Measurements from ENCODE around the gene PCDHGA6. TPM values are rescaled to one million over a fixed set of nuclear protein-coding genes. Genes with fewer than 3 reads are reported as not detected.

Gene PCDHGA6
- total RNA-seq, 4 donors from 2014 or later = 5.6 to 7.3 (median 5.8) TPM

GRCh38 chr5:141427783-141428426, 54.2 kb downstream of the PCDHGA6 start:
- no peak for DNase-seq
- H3K9me3 ChIP-seq = no peaks in the 10 kb centered on the region
- no peak overlapping the region for H3K27ac ChIP-seq
- TF ChIP-seq CTCF (IDR thresholded peaks at IDR 0.05) (no peak), POLR2A (IDR thresholded peaks at IDR 0.05) (no peak)
- no peak overlapping the region for H3K4me3 ChIP-seq (replicated peaks in 1 of 3)
- no peaks in the 10 kb centered on the region for H3K27me3 ChIP-seq
- H3K36me3 ChIP-seq = no peaks in the 10 kb centered on the region
- intact Hi-C loops (cut with DNase I) = no loop called here
- H3K4me1 ChIP-seq = no peaks in the 10 kb centered on the region
- WGBS, 2 donors = 47 to 52% methylated on average over 26 to 31 of the region's 53 CpGs

Other genes with a start within 250 kb of the PCDHGA6 start
- 10 to 100 TPM in 2 of 4 donors, 1 to 10 TPM in 2; 7.1 to 21.4 (median 11.1) TPM for gene PCDHB5, start 238.7 kb upstream of the PCDHGA6 start, total RNA-seq
- gene PCDHB6, start 223.8 kb upstream of the PCDHGA6 start, total RNA-seq = 1 to 10 TPM in 2 of 4 donors, under 1 TPM in 2; 0.13 to 2.4 (median 0.71) TPM
- gene PCDHB7, start 201.2 kb upstream of the PCDHGA6 start, total RNA-seq = 1 to 10 TPM in 3 of 4 donors, under 1 TPM in 1; 0.67 to 2.8 (median 2.1) TPM
- 1 to 10 TPM in 3 of 4 donors, under 1 TPM in 1; 0.67 to 2.6 (median 1.8) TPM for gene PCDHB8, start 196.1 kb upstream of the PCDHGA6 start, total RNA-seq
- 1 to 10 TPM; 3.5 to 4.8 (median 4.1) TPM for gene PCDHB16, start 191.5 kb upstream of the PCDHGA6 start, total RNA-seq
- gene PCDHB9, start 186.7 kb upstream of the PCDHGA6 start, total RNA-seq = 1 to 10 TPM; 2.0 to 3.9 (median 3.0) TPM
- 1 to 10 TPM; 1.6 to 3.1 (median 2.4) TPM for gene PCDHB10, start 181.5 kb upstream of the PCDHGA6 start, total RNA-seq
- 1 to 10 TPM; 2.0 to 3.4 (median 2.5) TPM for gene PCDHB11, start 174.3 kb upstream of the PCDHGA6 start, total RNA-seq
- gene PCDHB12, start 165.2 kb upstream of the PCDHGA6 start, total RNA-seq = 1 to 10 TPM; 1.1 to 3.6 (median 2.4) TPM
- 1 to 10 TPM; 4.0 to 7.2 (median 5.2) TPM for gene PCDHB13, start 160.0 kb upstream of the PCDHGA6 start, total RNA-seq
- 1 to 10 TPM; 3.5 to 6.5 (median 4.0) TPM for gene PCDHB14, start 150.5 kb upstream of the PCDHGA6 start, total RNA-seq
- gene PCDHB15, start 128.5 kb upstream of the PCDHGA6 start, total RNA-seq = 1 to 10 TPM; 3.8 to 6.8 (median 5.5) TPM
- gene SLC25A2, start 69.8 kb upstream of the PCDHGA6 start, total RNA-seq = 1 to 10 TPM in 2 of 4 donors, not detected in 2; 1.6 to 4.5 TPM
- gene TAF7, start 53.1 kb upstream of the PCDHGA6 start, total RNA-seq = 10 to 100 TPM; 48.0 to 72.6 (median 60.9) TPM
- gene PCDHGA1, start 43.4 kb upstream of the PCDHGA6 start, total RNA-seq = 1 to 10 TPM in 2 of 4 donors, under 1 TPM in 2; 0.40 to 1.3 (median 0.87) TPM
- gene PCDHGA2, start 35.1 kb upstream of the PCDHGA6 start, total RNA-seq = 1 to 10 TPM; 4.3 to 6.4 (median 5.6) TPM
- gene PCDHGA3, start 30.1 kb upstream of the PCDHGA6 start, total RNA-seq = 1 to 10 TPM; 3.0 to 4.7 (median 4.1) TPM
- 1 to 10 TPM; 3.9 to 7.5 (median 6.0) TPM for gene PCDHGB1, start 23.8 kb upstream of the PCDHGA6 start, total RNA-seq
- 1 to 10 TPM; 3.5 to 7.7 (median 4.4) TPM for gene PCDHGA4, start 18.9 kb upstream of the PCDHGA6 start, total RNA-seq
- 1 to 10 TPM; 4.4 to 7.6 (median 6.6) TPM for gene PCDHGB2, start 13.9 kb upstream of the PCDHGA6 start, total RNA-seq
- 1 to 10 TPM; 3.5 to 5.3 (median 4.2) TPM for gene PCDHGA5, start 9.7 kb upstream of the PCDHGA6 start, total RNA-seq
- 1 to 10 TPM; 5.1 to 9.2 (median 5.8) TPM for gene PCDHGB3, start 3.6 kb upstream of the PCDHGA6 start, total RNA-seq
- 1 to 10 TPM; 5.1 to 9.8 (median 7.8) TPM for gene PCDHGA7, start 8.9 kb downstream of the PCDHGA6 start, total RNA-seq
- gene PCDHGB4, start 13.8 kb downstream of the PCDHGA6 start, total RNA-seq = 10 to 100 TPM; 10.4 to 12.5 (median 10.4) TPM
- 1 to 10 TPM; 2.9 to 5.8 (median 4.7) TPM for gene PCDHGA8, start 18.7 kb downstream of the PCDHGA6 start, total RNA-seq
- 10 to 100 TPM; 17.2 to 22.6 (median 20.2) TPM for gene PCDHGB5, start 24.1 kb downstream of the PCDHGA6 start, total RNA-seq
- gene PCDHGA9, start 28.9 kb downstream of the PCDHGA6 start, total RNA-seq = 10 to 100 TPM in 3 of 4 donors, 1 to 10 TPM in 1; 9.7 to 12.1 (median 11.0) TPM
- gene PCDHGB6, start 34.1 kb downstream of the PCDHGA6 start, total RNA-seq = 10 to 100 TPM in 3 of 4 donors, 1 to 10 TPM in 1; 9.5 to 11.4 (median 10.9) TPM
- 10 to 100 TPM in 1 of 4 donors, 1 to 10 TPM in 3; 8.7 to 17.1 (median 9.3) TPM for gene PCDHGA10, start 39.1 kb downstream of the PCDHGA6 start, total RNA-seq
- gene PCDHGB7, start 43.8 kb downstream of the PCDHGA6 start, total RNA-seq = 10 to 100 TPM in 3 of 4 donors, 1 to 10 TPM in 1; 9.5 to 19.7 (median 11.3) TPM
- 1 to 10 TPM; 8.0 to 9.5 (median 8.2) TPM for gene PCDHGA11, start 47.2 kb downstream of the PCDHGA6 start, total RNA-seq
- gene PCDHGA12, start 56.6 kb downstream of the PCDHGA6 start, total RNA-seq = 10 to 100 TPM in 2 of 4 donors, 1 to 10 TPM in 2; 9.4 to 13.5 (median 10.7) TPM
- gene PCDHGC3, start 102.1 kb downstream of the PCDHGA6 start, total RNA-seq = 10 to 100 TPM; 24.7 to 31.5 (median 27.6) TPM
- gene PCDHGC4, start 111.1 kb downstream of the PCDHGA6 start, total RNA-seq = 10 to 100 TPM in 1 of 4 donors, 1 to 10 TPM in 3; 2.5 to 10.7 (median 4.8) TPM
- gene PCDHGC5, start 115.2 kb downstream of the PCDHGA6 start, total RNA-seq = 1 to 10 TPM; 1.8 to 3.4 (median 2.1) TPM
- gene DIAPH1, start 245.1 kb downstream of the PCDHGA6 start, total RNA-seq = 100 to 1,000 TPM in 1 of 4 donors, 10 to 100 TPM in 3; 82.1 to 103 (median 89.7) TPM

Data from thyroid gland (tissue), 4 donors.